ENCODE data around the gene MAT1A. TPM values are rescaled to one million over a fixed set of nuclear protein-coding genes. Genes with fewer than 3 reads are reported as not detected.

The MAT1A gene
- total RNA-seq, 1 experiment from 2014 or later: 1.5 TPM

GRCh38 chr10:80284522-80284921 is 4.9 kb downstream of the MAT1A start:
- DNase-seq (ENCODE audit: low read depth, low spot score) (no peak), ATAC-seq (no peak)
- CTCF ChIA-PET: no interaction called here
- intact Hi-C loops (cut with micrococcal nuclease; ENCODE audit: unreplicated experiment): no loop called here
- Histone ChIP-seq H3K4me1 (ENCODE audit: control insufficient read depth, insufficient read depth, low read length) (0 out of 2 replicates have a peak, but pooled peaks cover 2% of the 10 kb centered on the region), H3K27ac (ENCODE audit: low read length) (no peak overlapping the region), H3K27me3 (ENCODE audit: control insufficient read depth, insufficient read depth, low read length) (peaks cover 6% of the 10 kb centered on the region; the same call in 1 of the 2 replicates), H3K9me3 (ENCODE audit: control insufficient read depth, insufficient read depth, low read depth, low read length) (no peaks in the 10 kb centered on the region), H3K36me3 (ENCODE audit: control insufficient read depth, insufficient read depth, low read length) (no peaks in the 10 kb centered on the region), H3K4me3 (ENCODE audit: low read depth in 2 of 2, low read length in 2 of 2) (no peak overlapping the region)
- in situ Hi-C loops (cut with HindIII; ENCODE audit: low pct_unique_long_range_greater_than_20kb, low sequenced_read_pairs): no loop called here
- BruUV-seq (replicated peaks): no TSS peak
- POLR2A ChIA-PET: no interaction called here
- no peak for TF ChIP-seq POLR2AphosphoS5 (IDR thresholded peaks at IDR 0.05; ENCODE audit: low read depth, low read length)
- no peak for TF ChIP-seq SIN3A (IDR thresholded peaks at IDR 0.05; ENCODE audit: borderline replicate concordance, insufficient read depth, low read depth, low read length)
- no peak for TF ChIP-seq REST (IDR thresholded peaks at IDR 0.05; ENCODE audit: insufficient read depth in 1 of 2, low read depth in 2 of 2, low read length in 1 of 2)
- no peak for TF ChIP-seq CTCF (IDR thresholded peaks at IDR 0.05)
- no peak for TF ChIP-seq TCF7L2 (IDR thresholded peaks at IDR 0.05; ENCODE audit: low read depth, low read length)

- CTCF ChIA-PET: no interaction called here
- Histone ChIP-seq H3K9me3 (ENCODE audit: control insufficient read depth, insufficient read depth, low read depth, low read length) (no peaks in the 10 kb centered on the region), H3K27me3 (ENCODE audit: control insufficient read depth, insufficient read depth, low read length) (peaks cover 3% of the 10 kb centered on the region; the same call in 1 of the 2 replicates), H3K27ac (ENCODE audit: low read length) (no peak overlapping the region), H3K4me1 (ENCODE audit: control insufficient read depth, insufficient read depth, low read length) (no peaks in the 10 kb centered on the region), H3K36me3 (ENCODE audit: control insufficient read depth, insufficient read depth, low read length) (no peaks in the 10 kb centered on the region), H3K4me3 (ENCODE audit: low read depth in 2 of 2, low read length in 2 of 2) (no peak overlapping the region)
- TF ChIP-seq TCF7L2 (IDR thresholded peaks at IDR 0.05; ENCODE audit: low read depth, low read length): no peak
- no peak for TF ChIP-seq REST (IDR thresholded peaks at IDR 0.05; ENCODE audit: insufficient read depth in 1 of 2, low read depth in 2 of 2, low read length in 1 of 2)
- no peak for TF ChIP-seq CTCF (IDR thresholded peaks at IDR 0.05)
- no peak for TF ChIP-seq SIN3A (IDR thresholded peaks at IDR 0.05; ENCODE audit: borderline replicate concordance, insufficient read depth, low read depth, low read length)
- no peak for TF ChIP-seq POLR2AphosphoS5 (IDR thresholded peaks at IDR 0.05; ENCODE audit: low read depth, low read length)
- in situ Hi-C loops (cut with HindIII; ENCODE audit: low pct_unique_long_range_greater_than_20kb, low sequenced_read_pairs) (no loop called here), intact Hi-C loops (cut with micrococcal nuclease; ENCODE audit: unreplicated experiment) (no loop called here)
- no peak for DNase-seq (ENCODE audit: low read depth, low spot score)
- no TSS peak for BruUV-seq (replicated peaks)
- ATAC-seq: no peak
- POLR2A ChIA-PET: no interaction called here
Observed at GRCh38 chr10:80283536-80284199, 5.8 kb downstream of the MAT1A start.

Data from Panc1 (cell line).